RWPE2 (cell line): Measurements from ENCODE around the gene TPI1.

Source experiments
- ATAC-seq: fragments of 200-7000 bp; cut with Tn5 transposase; 3 replicates; pipeline ENCODE4 v1.9.1; 2021; ENCODE audit warnings: low read depth
- DNase-seq: peaks from one replicate; pipeline ENCODE4 v3.0.0-alpha.2; 2020; ENCODE audit warnings: low spot score
- H3K27ac ChIP-seq: fragments of 450-650 bp; 2 replicates; pipeline ENCODE4 v1.5.1; 2017; ENCODE audit warnings: mild to moderate bottlenecking; ENCODE audit not compliant: poor library complexity, severe bottlenecking
- H3K27me3 ChIP-seq: fragments of 250-450 bp; sonication (Bioruptor Pico); 2 replicates; pipeline ENCODE4 v1.5.1; 2021; ENCODE audit warnings: mild to moderate bottlenecking, moderate library complexity; ENCODE audit not compliant: insufficient read depth, poor library complexity, severe bottlenecking
- H3K36me3 ChIP-seq: fragments of 250-450 bp; sonication (Bioruptor Pico); 2 replicates; pipeline ENCODE4 v1.5.1; 2020; ENCODE audit warnings: low read depth, mild to moderate bottlenecking, moderate library complexity
- H3K4me1 ChIP-seq: fragments of 250-450 bp; sonication (Bioruptor Pico); 2 replicates; pipeline ENCODE4 v1.5.1; 2021; ENCODE audit warnings: mild to moderate bottlenecking, moderate library complexity; ENCODE audit not compliant: insufficient read depth, poor library complexity, severe bottlenecking
- H3K4me3 ChIP-seq: fragments of 250-450 bp; sonication (Bioruptor Pico); 2 replicates; pipeline ENCODE4 v1.5.1; 2021; ENCODE audit warnings: mild to moderate bottlenecking, moderate library complexity; ENCODE audit not compliant: severe bottlenecking
- H3K9me3 ChIP-seq: fragments of 250-450 bp; sonication (Bioruptor Pico); 2 replicates; pipeline ENCODE4 v1.5.1; 2021; ENCODE audit warnings: mild to moderate bottlenecking, moderate library complexity; ENCODE audit not compliant: severe bottlenecking
- TF ChIP-seq, protein P1 (sequence below): fragments of 450-650 bp; IDR thresholded peaks from one replicate; pipeline ENCODE4 v1.5.1; 2017; ENCODE audit warnings: mild to moderate bottlenecking, moderate library complexity; ENCODE audit not compliant: poor library complexity, severe bottlenecking

The TPI1 gene

DNA sequence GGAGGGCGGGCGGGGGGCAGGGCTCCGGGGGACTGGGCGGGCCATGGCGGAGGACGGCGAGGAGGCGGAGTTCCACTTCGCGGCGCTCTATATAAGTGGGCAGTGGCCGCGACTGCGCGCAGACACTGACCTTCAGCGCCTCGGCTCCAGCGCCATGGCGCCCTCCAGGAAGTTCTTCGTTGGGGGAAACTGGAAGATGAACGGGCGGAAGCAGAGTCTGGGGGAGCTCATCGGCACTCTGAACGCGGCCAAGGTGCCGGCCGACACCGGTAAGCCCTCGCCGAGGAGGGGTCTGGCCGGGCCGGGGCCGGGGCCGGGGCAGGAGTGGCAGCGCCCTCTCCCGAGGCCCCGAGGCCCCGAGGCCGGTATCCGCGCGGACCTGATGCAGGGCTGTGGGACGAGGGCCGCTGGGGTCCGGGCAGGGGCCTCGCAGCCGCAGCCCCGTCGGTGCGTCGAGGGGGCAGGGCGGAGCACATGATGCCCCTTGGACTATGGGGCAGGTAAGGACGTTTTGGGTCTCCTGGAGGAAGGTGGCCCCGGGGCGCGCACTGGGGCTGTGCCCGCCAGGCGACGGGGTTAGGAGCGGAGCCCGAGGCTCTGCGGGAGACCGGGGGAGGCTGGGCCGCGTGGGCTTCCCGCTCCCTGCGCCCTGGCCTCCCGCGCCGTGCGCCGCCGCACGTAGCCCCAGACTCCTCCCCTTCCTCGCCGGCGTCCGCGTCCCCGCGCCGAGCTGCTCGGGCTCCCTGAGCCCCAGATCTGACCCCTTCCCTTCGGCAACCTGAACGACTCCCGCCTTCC lies at the start of gene TPI1:
TPI1 (plus strand) TSS at position 119 of the 798 bp plus-strand sequence; CDS start at position 155, 36 bp downstream.
- ATAC-seq (peak; percentile 57), DNase-seq (peak; percentile 82)
- Histone ChIP-seq H3K9me3 (no peaks in the 10 kb centered on the region), H3K27ac (peak within 1 kb of the TSS; percentile 88), H3K4me1 (peaks cover 6% of the 10 kb centered on the region), H3K36me3 (peaks cover 59% of the 10 kb centered on the region), H3K27me3 (no peaks in the 10 kb centered on the region), H3K4me3 (peak within 1 kb of the TSS; percentile 97)
- TF ChIP-seq, protein P1, sequence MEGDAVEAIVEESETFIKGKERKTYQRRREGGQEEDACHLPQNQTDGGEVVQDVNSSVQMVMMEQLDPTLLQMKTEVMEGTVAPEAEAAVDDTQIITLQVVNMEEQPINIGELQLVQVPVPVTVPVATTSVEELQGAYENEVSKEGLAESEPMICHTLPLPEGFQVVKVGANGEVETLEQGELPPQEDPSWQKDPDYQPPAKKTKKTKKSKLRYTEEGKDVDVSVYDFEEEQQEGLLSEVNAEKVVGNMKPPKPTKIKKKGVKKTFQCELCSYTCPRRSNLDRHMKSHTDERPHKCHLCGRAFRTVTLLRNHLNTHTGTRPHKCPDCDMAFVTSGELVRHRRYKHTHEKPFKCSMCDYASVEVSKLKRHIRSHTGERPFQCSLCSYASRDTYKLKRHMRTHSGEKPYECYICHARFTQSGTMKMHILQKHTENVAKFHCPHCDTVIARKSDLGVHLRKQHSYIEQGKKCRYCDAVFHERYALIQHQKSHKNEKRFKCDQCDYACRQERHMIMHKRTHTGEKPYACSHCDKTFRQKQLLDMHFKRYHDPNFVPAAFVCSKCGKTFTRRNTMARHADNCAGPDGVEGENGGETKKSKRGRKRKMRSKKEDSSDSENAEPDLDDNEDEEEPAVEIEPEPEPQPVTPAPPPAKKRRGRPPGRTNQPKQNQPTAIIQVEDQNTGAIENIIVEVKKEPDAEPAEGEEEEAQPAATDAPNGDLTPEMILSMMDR, result no peak

DNA sequence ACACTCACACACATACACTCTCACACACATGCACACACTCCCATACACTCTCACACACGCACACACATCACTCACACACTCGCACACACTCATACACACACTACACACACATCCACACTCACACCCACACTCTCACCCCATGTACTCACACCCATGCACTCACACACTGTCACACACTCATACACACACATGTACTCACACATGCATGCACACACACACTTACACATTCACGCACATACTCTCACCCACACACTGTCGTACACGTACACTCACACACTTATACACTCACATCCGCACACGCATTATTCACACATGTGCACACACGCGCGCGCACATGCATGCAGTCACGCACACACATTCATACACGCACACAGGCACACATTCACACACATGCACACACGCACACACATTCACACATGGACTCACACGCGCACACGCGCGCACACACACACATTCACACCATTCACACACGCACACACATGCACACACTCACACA lies 49.6 kb upstream of the TPI1 start:
- H3K27me3 ChIP-seq, result peaks cover 12% of the 10 kb centered on the region
- DNase-seq, result no peak
- H3K4me3 ChIP-seq, result no peak overlapping the region
- no peaks in the 10 kb centered on the region for H3K36me3 ChIP-seq
- ATAC-seq, result no peak
- TF ChIP-seq, protein P1, result no peak
- H3K27ac ChIP-seq, result no peak overlapping the region
- H3K9me3 ChIP-seq, result no peaks in the 10 kb centered on the region
- H3K4me1 ChIP-seq, result no peaks in the 10 kb centered on the region

DNA sequence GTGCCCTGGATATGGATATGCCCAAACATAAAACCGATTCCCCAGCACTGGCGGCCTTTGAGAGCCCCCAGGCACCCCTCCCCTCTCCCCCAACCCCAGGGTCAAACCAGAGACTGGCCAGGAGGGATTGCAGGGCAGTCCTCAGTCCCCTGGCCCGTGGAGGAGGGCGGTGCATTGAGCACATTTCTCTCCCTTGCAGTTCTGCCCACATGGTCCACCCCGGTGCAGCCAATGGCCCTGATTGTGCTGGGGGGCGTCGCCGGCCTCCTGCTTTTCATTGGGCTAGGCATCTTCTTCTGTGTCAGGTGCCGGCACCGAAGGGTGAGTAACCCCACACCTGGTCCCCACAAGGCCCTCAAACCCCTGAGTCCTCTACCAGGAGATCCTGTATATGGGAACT lies 49.1 kb upstream of the TPI1 start:
- ATAC-seq (no peak), DNase-seq (no peak)
- H3K27me3 ChIP-seq, result peaks cover 17% of the 10 kb centered on the region
- no peaks in the 10 kb centered on the region for H3K36me3 ChIP-seq
- no peaks in the 10 kb centered on the region for H3K4me1 ChIP-seq
- H3K4me3 ChIP-seq, result no peak overlapping the region
- H3K9me3 ChIP-seq, result no peaks in the 10 kb centered on the region
- no peak overlapping the region for H3K27ac ChIP-seq
- TF ChIP-seq, protein P1, result no peak

DNA sequence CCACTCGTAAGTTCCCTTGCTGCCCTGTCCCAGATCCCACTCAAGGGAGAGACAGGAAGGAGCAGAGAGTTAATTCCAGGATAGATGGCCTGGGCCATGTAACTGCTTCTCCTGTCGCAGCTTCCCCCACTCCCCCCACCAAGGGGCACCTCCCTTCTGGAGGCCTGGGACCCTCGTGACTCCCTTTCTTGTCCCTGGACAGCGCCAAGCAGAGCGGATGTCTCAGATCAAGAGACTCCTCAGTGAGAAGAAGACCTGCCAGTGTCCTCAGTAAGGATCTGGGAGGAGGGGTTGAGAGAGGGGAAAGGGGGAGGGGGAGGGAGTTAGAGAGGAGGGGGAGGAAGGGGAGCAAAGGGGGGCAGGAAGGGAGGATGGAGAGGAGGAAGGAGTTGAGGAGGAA lies 48.7 kb upstream of the TPI1 start:
- no peak overlapping the region for H3K27ac ChIP-seq
- ATAC-seq (no peak), DNase-seq (no peak)
- H3K9me3 ChIP-seq, result no peaks in the 10 kb centered on the region
- no peak overlapping the region for H3K4me3 ChIP-seq
- no peaks in the 10 kb centered on the region for H3K36me3 ChIP-seq
- no peaks in the 10 kb centered on the region for H3K4me1 ChIP-seq
- TF ChIP-seq, protein P1, result no peak
- peaks cover 20% of the 10 kb centered on the region for H3K27me3 ChIP-seq
